ENCODE data around the gene HAND2.

HAND2 gene

GRCh38 chr4:173535957-173536356, 5.9 kb upstream of the HAND2 start:
- DNase-seq, result no peak

GRCh38 chr4:173535165-173535902, 5.3 kb upstream of the HAND2 start:
- DNase-seq, result no peak

GRCh38 chr4:173534434-173534833, 4.4 kb upstream of the HAND2 start:
- no peak for DNase-seq

- DNase-seq, result no peak
Measured at GRCh38 chr4:173532725-173533511, 2.9 kb upstream of the HAND2 start.

- DNase-seq, result peak in 1 of 2 experiments; percentile 3
Measured at GRCh38 chr4:173531086-173531965, 1.3 kb upstream of the HAND2 start.

GRCh38 chr4:173530326-173531085, 477 bp upstream of the HAND2 start:
- DNase-seq, result peak in 1 of 2 experiments; percentile 6

- no peak for DNase-seq
Measured at GRCh38 chr4:173528378-173529321, 1.4 kb downstream of the HAND2 start.

GRCh38 chr4:173527103-173527891, 2.7 kb downstream of the HAND2 start:
- no peak for DNase-seq

GRCh38 chr4:173526724-173527102, 3.3 kb downstream of the HAND2 start:
- no peak for DNase-seq

- DNase-seq, result no peak
Measured at GRCh38 chr4:173526027-173526482, 4.0 kb downstream of the HAND2 start.

- no peak for DNase-seq
Measured at GRCh38 chr4:173525118-173526011, 4.7 kb downstream of the HAND2 start.

- DNase-seq, result no peak
Measured at GRCh38 chr4:173524218-173525117, 5.6 kb downstream of the HAND2 start.

GRCh38 chr4:173522951-173523395, 7.1 kb downstream of the HAND2 start:
- no peak for DNase-seq

GRCh38 chr4:173522160-173522950, 7.7 kb downstream of the HAND2 start:
- DNase-seq, result no peak

- DNase-seq, result no peak
Measured at GRCh38 chr4:173521467-173522159, 8.4 kb downstream of the HAND2 start.

GRCh38 chr4:173520921-173521466, 9.0 kb downstream of the HAND2 start:
- no peak for DNase-seq

All from activated CD4-positive, alpha-beta T cell treated with anti-CD3 and anti-CD28 coated beads, Interleukin-2, amount 50 U/mL, for 48 hours (primary cell).